Endothelial cell of umbilical vein (primary cell): ENCODE data around the gene DNAJC11.

Experiments used
- POLR2A ChIP-seq: IDR thresholded peaks from 2 replicates; pipeline ENCODE4 v1.6.1; 2012; ENCODE audit warnings: low read depth, mild to moderate bottlenecking, control low read depth, low read length
- TF ChIP-seq, protein P1 (sequence below), 2 donors: IDR thresholded peaks; 1 replicate in 1 of 2; 2 replicates in 1 of 2; pipeline ENCODE4 v1.5.1; 2011; ENCODE audit warnings: low read length in 2 of 2, mild to moderate bottlenecking in 2 of 2, moderate library complexity in 2 of 2, control low read depth in 1 of 2, inconsistent platforms in 1 of 2, low read depth in 1 of 2; ENCODE audit not compliant: insufficient read depth in 1 of 2; ENCODE audit errors: extremely low read depth in 1 of 2

DNA sequence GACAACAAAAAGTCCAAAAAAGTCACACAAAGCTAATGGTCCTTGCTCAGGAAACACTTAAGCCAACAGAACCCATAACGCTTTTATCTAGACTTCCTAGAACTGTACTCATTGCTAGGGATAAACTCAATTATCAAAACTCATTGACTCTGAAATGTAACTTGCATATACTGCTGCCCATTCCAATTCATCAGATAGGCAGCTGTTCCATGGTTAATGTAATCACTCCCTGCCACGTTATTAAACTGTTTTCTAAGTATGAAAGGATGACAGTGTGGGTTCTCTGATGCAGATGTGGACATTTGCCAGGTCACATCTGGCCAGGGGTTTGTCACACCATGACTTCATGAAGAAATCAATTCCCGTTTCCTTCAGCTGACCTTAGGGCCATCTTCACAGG lies 30.3 kb upstream of the DNAJC11 start:
- TF ChIP-seq, protein P1, sequence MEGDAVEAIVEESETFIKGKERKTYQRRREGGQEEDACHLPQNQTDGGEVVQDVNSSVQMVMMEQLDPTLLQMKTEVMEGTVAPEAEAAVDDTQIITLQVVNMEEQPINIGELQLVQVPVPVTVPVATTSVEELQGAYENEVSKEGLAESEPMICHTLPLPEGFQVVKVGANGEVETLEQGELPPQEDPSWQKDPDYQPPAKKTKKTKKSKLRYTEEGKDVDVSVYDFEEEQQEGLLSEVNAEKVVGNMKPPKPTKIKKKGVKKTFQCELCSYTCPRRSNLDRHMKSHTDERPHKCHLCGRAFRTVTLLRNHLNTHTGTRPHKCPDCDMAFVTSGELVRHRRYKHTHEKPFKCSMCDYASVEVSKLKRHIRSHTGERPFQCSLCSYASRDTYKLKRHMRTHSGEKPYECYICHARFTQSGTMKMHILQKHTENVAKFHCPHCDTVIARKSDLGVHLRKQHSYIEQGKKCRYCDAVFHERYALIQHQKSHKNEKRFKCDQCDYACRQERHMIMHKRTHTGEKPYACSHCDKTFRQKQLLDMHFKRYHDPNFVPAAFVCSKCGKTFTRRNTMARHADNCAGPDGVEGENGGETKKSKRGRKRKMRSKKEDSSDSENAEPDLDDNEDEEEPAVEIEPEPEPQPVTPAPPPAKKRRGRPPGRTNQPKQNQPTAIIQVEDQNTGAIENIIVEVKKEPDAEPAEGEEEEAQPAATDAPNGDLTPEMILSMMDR (IDR thresholded peaks at IDR 0.05; ENCODE audit: extremely low read depth in 1 of 2, insufficient read depth in 1 of 2, low read depth in 1 of 2, low read length in 2 of 2), result no peak
- no peak for TF ChIP-seq POLR2A
